ENCODE data around the gene NFATC2.
"Not testable (repeated sequence)": the region's sequence is repeated elsewhere in the genome, so short reads cannot be mapped to it uniquely, and the experiment has no call there.

Gene NFATC2

GRCh38 chr20:51468636-51469035, 73.9 kb downstream of the NFATC2 start:
- no peak for DNase-seq

- no peak for DNase-seq
Measured at GRCh38 chr20:51467956-51468626, 74.4 kb downstream of the NFATC2 start.

- no peak for DNase-seq
Measured at GRCh38 chr20:51463998-51464397, 78.5 kb downstream of the NFATC2 start.

- no peak for DNase-seq
Measured at GRCh38 chr20:51463560-51463959, 79.0 kb downstream of the NFATC2 start.

GRCh38 chr20:51462566-51463276, 79.8 kb downstream of the NFATC2 start:
- no peak for DNase-seq

- DNase-seq, result not testable (repeated sequence)
Measured at GRCh38 chr20:51461846-51462245, 80.7 kb downstream of the NFATC2 start.

- DNase-seq, result no peak
Measured at GRCh38 chr20:51461306-51461705, 81.2 kb downstream of the NFATC2 start.

GRCh38 chr20:51460569-51461265, 81.8 kb downstream of the NFATC2 start:
- no peak for DNase-seq

GRCh38 chr20:51460163-51460562, 82.4 kb downstream of the NFATC2 start:
- DNase-seq, result no peak

- DNase-seq, result no peak
Measured at GRCh38 chr20:51458751-51459439, 83.6 kb downstream of the NFATC2 start.

- no peak for DNase-seq
Measured at GRCh38 chr20:51457533-51457932, 85.0 kb downstream of the NFATC2 start.

GRCh38 chr20:51456511-51457509, 85.7 kb downstream of the NFATC2 start:
- no peak for DNase-seq

GRCh38 chr20:51454250-51454865, 88.2 kb downstream of the NFATC2 start:
- no peak for DNase-seq

GRCh38 chr20:51452734-51453365, 89.7 kb downstream of the NFATC2 start:
- no peak for DNase-seq

- DNase-seq, result no peak
Measured at GRCh38 chr20:51452091-51452613, 90.4 kb downstream of the NFATC2 start.

GRCh38 chr20:51451484-51451883, 91.0 kb downstream of the NFATC2 start:
- no peak for DNase-seq

GRCh38 chr20:51450984-51451383, 91.5 kb downstream of the NFATC2 start:
- DNase-seq, result no peak

GRCh38 chr20:51450221-51450712, 92.3 kb downstream of the NFATC2 start:
- no peak for DNase-seq

- DNase-seq, result no peak
Measured at GRCh38 chr20:51449498-51450220, 92.9 kb downstream of the NFATC2 start.

GRCh38 chr20:51447765-51448148, 94.8 kb downstream of the NFATC2 start:
- no peak for DNase-seq

All from KG1 (cell line).